ENCODE measurements around the gene PIK3CD. TPM values are rescaled to one million over a fixed set of nuclear protein-coding genes. Genes with fewer than 3 reads are reported as not detected.

PIK3CD gene
- total and polyA plus RNA-seq, 2 of the 8 experiments (the other 6 are each of a cell fraction or from before 2014, with no cell fraction given): 20.6 to 24.1 TPM

GRCh38 chr1:9721606-9722377, 70.3 kb downstream of the PIK3CD start (continued):
- TF ChIP-seq CHD7 (IDR thresholded peaks at IDR 0.05; ENCODE audit: insufficient replicate concordance, low read length) (no peak), CHD2 (IDR thresholded peaks at IDR 0.05; ENCODE audit: low read length) (no peak), FOSL1 (IDR thresholded peaks at IDR 0.05; ENCODE audit: insufficient read depth, low read depth, low read length) (no peak), ATF2 (IDR thresholded peaks at IDR 0.05; ENCODE audit: low read length) (no peak), CTBP2 (IDR thresholded peaks at IDR 0.05; ENCODE audit: borderline replicate concordance, insufficient read depth, insufficient read length, low read length) (no peak)

Measured in H1 (cell line).